ENCODE measurements around the gene DIS3L2. TPM values are rescaled to one million over a fixed set of nuclear protein-coding genes. Genes with fewer than 3 reads are reported as not detected.
"Not testable (repeated sequence)": the region's sequence is repeated elsewhere in the genome, so short reads cannot be mapped to it uniquely, and the experiment has no call there.

DIS3L2 gene
- total and polyA plus RNA-seq, 7 donors: 10.7 to 20.8 (median 16.0) TPM

GRCh38 chr2:232354069-232354468 is 392.6 kb downstream of the DIS3L2 start:
- ATAC-seq (no peak), DNase-seq (peak in 1 of 2 donors; percentile 6)
- no peak overlapping the region for H3K27ac ChIP-seq
- H3K36me3 ChIP-seq (ENCODE audit: insufficient read depth in 1 of 2, low read depth in 1 of 2): no peaks in the 10 kb centered on the region
- intact Hi-C loops (cut with DNase I): no loop called here
- no peak for TF ChIP-seq CTCF (IDR thresholded peaks at IDR 0.05)
- H3K4me3 ChIP-seq: no peak overlapping the region
- H3K4me1 ChIP-seq: peaks cover 3% of the 10 kb centered on the region
- peaks cover 0 to 58% (median 34%) of the 10 kb centered on the region in 3 donors for H3K27me3 ChIP-seq (ENCODE audit: insufficient read depth in 3 of 3, low read length in 2 of 3)
- WGBS, 3 donors: 78 to 100% (median 92%) methylated on average over 5 of the region's 5 CpGs
- H3K9me3 ChIP-seq: no peaks in the 10 kb centered on the region

GRCh38 chr2:232361646-232362045 is 400.1 kb downstream of the DIS3L2 start:
- ATAC-seq (no peak), DNase-seq (no peak)
- no peaks in the 10 kb centered on the region for H3K4me1 ChIP-seq
- WGBS, 3 donors: 88 to 93% (median 91%) methylated on average over 5 of the region's 5 CpGs
- no peaks in the 10 kb centered on the region for H3K9me3 ChIP-seq
- H3K36me3 ChIP-seq (ENCODE audit: insufficient read depth in 1 of 2, low read depth in 1 of 2): no peaks in the 10 kb centered on the region
- TF ChIP-seq CTCF (IDR thresholded peaks at IDR 0.05): no peak
- no peak overlapping the region for H3K27ac ChIP-seq
- H3K27me3 ChIP-seq (ENCODE audit: insufficient read depth in 3 of 3, low read length in 2 of 3): no peaks in the 10 kb centered on the region
- no peak overlapping the region for H3K4me3 ChIP-seq
- intact Hi-C loops (cut with DNase I): no loop called here

GRCh38 chr2:232362174-232362900 is 400.8 kb downstream of the DIS3L2 start:
- Histone ChIP-seq H3K36me3 (ENCODE audit: insufficient read depth in 1 of 2, low read depth in 1 of 2) (no peaks in the 10 kb centered on the region), H3K27me3 (ENCODE audit: insufficient read depth in 3 of 3, low read length in 2 of 3) (no peaks in the 10 kb centered on the region), H3K9me3 (no peaks in the 10 kb centered on the region), H3K4me3 (no peak overlapping the region), H3K4me1 (no peaks in the 10 kb centered on the region), H3K27ac (no peak overlapping the region)
- intact Hi-C loops (cut with DNase I): no loop called here
- ATAC-seq (no peak), DNase-seq (peak in 1 of 2 donors; percentile 45)
- no peak for TF ChIP-seq CTCF (IDR thresholded peaks at IDR 0.05)
- 79 to 86% (median 84%) methylated on average over 8 of the region's 8 CpGs for WGBS, 3 donors

- H3K4me3 ChIP-seq: peak overlapping the region; percentile 6
- DNase-seq (peak in 1 of 2 donors; percentile 8), ATAC-seq (peak in 1 of 4 donors; percentile 29)
- 76 to 88% (median 80%) methylated on average over 12 of the region's 12 CpGs for WGBS, 3 donors
- H3K36me3 ChIP-seq (ENCODE audit: insufficient read depth in 1 of 2, low read depth in 1 of 2); H3K4me1 ChIP-seq; intact Hi-C loops (cut with DNase I); H3K27ac ChIP-seq; H3K9me3 ChIP-seq; H3K27me3 ChIP-seq (ENCODE audit: insufficient read depth in 3 of 3, low read length in 2 of 3): not testable (repeated sequence)
These were observed 401.7 kb downstream of the DIS3L2 start for GRCh38 chr2:232363064-232363783.

- Histone ChIP-seq H3K36me3 (ENCODE audit: insufficient read depth in 1 of 2, low read depth in 1 of 2) (no peaks in the 10 kb centered on the region), H3K27me3 (ENCODE audit: insufficient read depth in 3 of 3, low read length in 2 of 3) (no peaks in the 10 kb centered on the region), H3K9me3 (no peaks in the 10 kb centered on the region), H3K4me3 (peak overlapping the region; percentile 6), H3K27ac (no peak overlapping the region), H3K4me1 (no peaks in the 10 kb centered on the region)
- ATAC-seq (no peak), DNase-seq (peak in 1 of 2 donors; percentile 26)
- intact Hi-C loops (cut with DNase I): no loop called here
- 70 to 73% (median 72%) methylated on average over 14 of the region's 14 CpGs for WGBS, 3 donors
- TF ChIP-seq CTCF (IDR thresholded peaks at IDR 0.05): no peak
These were observed 402.5 kb downstream of the DIS3L2 start for GRCh38 chr2:232363784-232364615.

- H3K27ac ChIP-seq; H3K4me3 ChIP-seq; H3K27me3 ChIP-seq (ENCODE audit: insufficient read depth in 3 of 3, low read length in 2 of 3); ATAC-seq; H3K36me3 ChIP-seq (ENCODE audit: insufficient read depth in 1 of 2, low read depth in 1 of 2); H3K4me1 ChIP-seq; intact Hi-C loops (cut with DNase I); H3K9me3 ChIP-seq: not testable (repeated sequence)
- WGBS, 3 donors: 76 to 80% (median 78%) methylated on average over 16 to 18 of the region's 18 CpGs
- DNase-seq: peak in 1 of 2 donors; percentile 40
These were observed 403.5 kb downstream of the DIS3L2 start for GRCh38 chr2:232364806-232365594.
